ENCODE data around the gene ZNF532.
A peak's percentile ranks its signal among the peaks of the same experiment; 100 is the strongest.
"Not testable (repeated sequence)": the region's sequence is repeated elsewhere in the genome, so short reads cannot be mapped to it uniquely, and the experiment has no call there.

Gene ZNF532

GRCh38 chr18:59008302-59008974, 143.8 kb downstream of the ZNF532 start:
- H3K4me1 ChIP-seq (ENCODE audit: control insufficient read depth, insufficient read depth, low read length), result peaks cover 7% of the 10 kb centered on the region
- peak overlapping the region; percentile 4 for H3K4me3 ChIP-seq (ENCODE audit: low read depth, low read length)
- H3K9me3 ChIP-seq (ENCODE audit: control insufficient read depth, insufficient read depth, low read length), result no peaks in the 10 kb centered on the region
- H3K9ac ChIP-seq (ENCODE audit: low read depth, low read length), result no peak overlapping the region
- no peaks in the 10 kb centered on the region for H3K27me3 ChIP-seq (ENCODE audit: control insufficient read depth, insufficient read depth, low read length)
- H3K36me3 ChIP-seq (ENCODE audit: control insufficient read depth, insufficient read depth, low read length), result no peaks in the 10 kb centered on the region

- H3K36me3 ChIP-seq (ENCODE audit: control insufficient read depth, insufficient read depth, low read length), result no peaks in the 10 kb centered on the region
- no peaks in the 10 kb centered on the region for H3K27me3 ChIP-seq (ENCODE audit: control insufficient read depth, insufficient read depth, low read length)
- peaks cover 7% of the 10 kb centered on the region for H3K4me1 ChIP-seq (ENCODE audit: control insufficient read depth, insufficient read depth, low read length)
- H3K4me3 ChIP-seq (ENCODE audit: low read depth, low read length), result no peak overlapping the region
- H3K9ac ChIP-seq (ENCODE audit: low read depth, low read length), result no peak overlapping the region
- H3K9me3 ChIP-seq (ENCODE audit: control insufficient read depth, insufficient read depth, low read length), result no peaks in the 10 kb centered on the region
Measured at GRCh38 chr18:59009846-59010245, 145.2 kb downstream of the ZNF532 start.

- H3K4me3 ChIP-seq (ENCODE audit: low read depth, low read length), result no peak overlapping the region
Measured at GRCh38 chr18:59011289-59011688, 146.6 kb downstream of the ZNF532 start.

GRCh38 chr18:59011786-59012185, 147.1 kb downstream of the ZNF532 start:
- Histone ChIP-seq H3K27me3 (ENCODE audit: control insufficient read depth, insufficient read depth, low read length) (no peaks in the 10 kb centered on the region), H3K9ac (ENCODE audit: low read depth, low read length) (no peak overlapping the region), H3K4me3 (ENCODE audit: low read depth, low read length) (no peak overlapping the region), H3K9me3 (ENCODE audit: control insufficient read depth, insufficient read depth, low read length) (no peaks in the 10 kb centered on the region), H3K36me3 (ENCODE audit: control insufficient read depth, insufficient read depth, low read length) (no peaks in the 10 kb centered on the region), H3K4me1 (ENCODE audit: control insufficient read depth, insufficient read depth, low read length) (peaks cover 7% of the 10 kb centered on the region)

More at GRCh38 chr18:59011289-59011688, 146.6 kb downstream of the ZNF532 start:
- Histone ChIP-seq H3K9ac (ENCODE audit: low read depth, low read length) (no peak overlapping the region), H3K27me3 (ENCODE audit: control insufficient read depth, insufficient read depth, low read length) (no peaks in the 10 kb centered on the region), H3K36me3 (ENCODE audit: control insufficient read depth, insufficient read depth, low read length) (no peaks in the 10 kb centered on the region), H3K4me1 (ENCODE audit: control insufficient read depth, insufficient read depth, low read length) (peaks cover 7% of the 10 kb centered on the region), H3K9me3 (ENCODE audit: control insufficient read depth, insufficient read depth, low read length) (no peaks in the 10 kb centered on the region)

- Histone ChIP-seq H3K27me3 (ENCODE audit: control insufficient read depth, insufficient read depth, low read length) (no peaks in the 10 kb centered on the region), H3K4me1 (ENCODE audit: control insufficient read depth, insufficient read depth, low read length) (peaks cover 7% of the 10 kb centered on the region), H3K36me3 (ENCODE audit: control insufficient read depth, insufficient read depth, low read length) (no peaks in the 10 kb centered on the region), H3K4me3 (ENCODE audit: low read depth, low read length) (no peak overlapping the region), H3K9me3 (ENCODE audit: control insufficient read depth, insufficient read depth, low read length) (no peaks in the 10 kb centered on the region), H3K9ac (ENCODE audit: low read depth, low read length) (no peak overlapping the region)
Measured at GRCh38 chr18:59012815-59013705, 148.4 kb downstream of the ZNF532 start.

- H3K9ac ChIP-seq (ENCODE audit: low read depth, low read length), result no peak overlapping the region
- H3K36me3 ChIP-seq (ENCODE audit: control insufficient read depth, insufficient read depth, low read length), result no peaks in the 10 kb centered on the region
- H3K9me3 ChIP-seq (ENCODE audit: control insufficient read depth, insufficient read depth, low read length), result no peaks in the 10 kb centered on the region
- no peak overlapping the region for H3K4me3 ChIP-seq (ENCODE audit: low read depth, low read length)
- H3K4me1 ChIP-seq (ENCODE audit: control insufficient read depth, insufficient read depth, low read length), result peaks cover 1% of the 10 kb centered on the region
- no peaks in the 10 kb centered on the region for H3K27me3 ChIP-seq (ENCODE audit: control insufficient read depth, insufficient read depth, low read length)
Measured at GRCh38 chr18:59013744-59014143, 149.1 kb downstream of the ZNF532 start.

GRCh38 chr18:59015531-59016152, 151.0 kb downstream of the ZNF532 start:
- Histone ChIP-seq H3K9me3 (ENCODE audit: control insufficient read depth, insufficient read depth, low read length) (no peaks in the 10 kb centered on the region), H3K9ac (ENCODE audit: low read depth, low read length) (no peak overlapping the region), H3K36me3 (ENCODE audit: control insufficient read depth, insufficient read depth, low read length) (no peaks in the 10 kb centered on the region), H3K27me3 (ENCODE audit: control insufficient read depth, insufficient read depth, low read length) (no peaks in the 10 kb centered on the region), H3K4me3 (ENCODE audit: low read depth, low read length) (no peak overlapping the region), H3K4me1 (ENCODE audit: control insufficient read depth, insufficient read depth, low read length) (no peaks in the 10 kb centered on the region)

GRCh38 chr18:59021500-59021899, 156.8 kb downstream of the ZNF532 start:
- Histone ChIP-seq H3K4me1 (ENCODE audit: control insufficient read depth, insufficient read depth, low read length) (no peaks in the 10 kb centered on the region), H3K9me3 (ENCODE audit: control insufficient read depth, insufficient read depth, low read length) (no peaks in the 10 kb centered on the region), H3K36me3 (ENCODE audit: control insufficient read depth, insufficient read depth, low read length) (no peaks in the 10 kb centered on the region), H3K9ac (ENCODE audit: low read depth, low read length) (no peak overlapping the region), H3K27me3 (ENCODE audit: control insufficient read depth, insufficient read depth, low read length) (no peaks in the 10 kb centered on the region), H3K4me3 (ENCODE audit: low read depth, low read length) (no peak overlapping the region)

- H3K9ac ChIP-seq (ENCODE audit: low read depth, low read length), result no peak overlapping the region
- no peaks in the 10 kb centered on the region for H3K27me3 ChIP-seq (ENCODE audit: control insufficient read depth, insufficient read depth, low read length)
- H3K4me1 ChIP-seq (ENCODE audit: control insufficient read depth, insufficient read depth, low read length), result no peaks in the 10 kb centered on the region
- H3K36me3 ChIP-seq (ENCODE audit: control insufficient read depth, insufficient read depth, low read length), result no peaks in the 10 kb centered on the region
- H3K9me3 ChIP-seq (ENCODE audit: control insufficient read depth, insufficient read depth, low read length), result no peaks in the 10 kb centered on the region
- H3K4me3 ChIP-seq (ENCODE audit: low read depth, low read length), result no peak overlapping the region
Measured at GRCh38 chr18:59022167-59022945, 157.7 kb downstream of the ZNF532 start.

- H3K4me1 ChIP-seq (ENCODE audit: control insufficient read depth, insufficient read depth, low read length), result no peaks in the 10 kb centered on the region
- no peaks in the 10 kb centered on the region for H3K9me3 ChIP-seq (ENCODE audit: control insufficient read depth, insufficient read depth, low read length)
- H3K9ac ChIP-seq (ENCODE audit: low read depth, low read length), result no peak overlapping the region
- no peaks in the 10 kb centered on the region for H3K36me3 ChIP-seq (ENCODE audit: control insufficient read depth, insufficient read depth, low read length)
- no peaks in the 10 kb centered on the region for H3K27me3 ChIP-seq (ENCODE audit: control insufficient read depth, insufficient read depth, low read length)
- no peak overlapping the region for H3K4me3 ChIP-seq (ENCODE audit: low read depth, low read length)
Measured at GRCh38 chr18:59024829-59025228, 160.2 kb downstream of the ZNF532 start.

- H3K4me1 ChIP-seq (ENCODE audit: control insufficient read depth, insufficient read depth, low read length); H3K4me3 ChIP-seq (ENCODE audit: low read depth, low read length); H3K27me3 ChIP-seq (ENCODE audit: control insufficient read depth, insufficient read depth, low read length); H3K9ac ChIP-seq (ENCODE audit: low read depth, low read length); H3K36me3 ChIP-seq (ENCODE audit: control insufficient read depth, insufficient read depth, low read length); H3K9me3 ChIP-seq (ENCODE audit: control insufficient read depth, insufficient read depth, low read length): not testable (repeated sequence)
Measured at GRCh38 chr18:59025532-59025931, 160.9 kb downstream of the ZNF532 start.

Measured in iPS-15b (cell line).